Adrenal gland (tissue), 12 donors: ENCODE data around the gene ANKRD37. TPM values are rescaled to one million over a fixed set of nuclear protein-coding genes. Genes with fewer than 3 reads are reported as not detected.
A peak's percentile ranks its signal among the peaks of the same experiment; 100 is the strongest.

Experiments used
- DNase-seq, 7 donors: peaks; one replicate each; pipeline ENCODE4 v3.0.0-alpha.2; 2019 to 2020
- H3K27ac ChIP-seq, 5 donors: fragments of 200-600 bp; sonication (generic) in 4 of 5; 1 replicate in 3 of 5; 2 replicates in 2 of 5; pipeline versions ENCODE4 v1.5.1 to v1.8.0; 2016 to 2020; ENCODE audit warnings: mild to moderate bottlenecking in 1 of 5
- H3K27me3 ChIP-seq: fragments of 200-600 bp; 2 replicates; pipeline ENCODE4 v1.8.0; 2021
- H3K36me3 ChIP-seq, 2 donors: fragments of 200-600 bp; replicated peaks in 1 of 2; 1 replicate in 1 of 2; 2 replicates in 1 of 2; pipeline versions ENCODE4 v1.5.1 to v1.8.0; 2018 to 2022
- H3K4me1 ChIP-seq, 2 donors: fragments of 200-600 bp; replicated peaks in 1 of 2; 1 replicate in 1 of 2; 2 replicates in 1 of 2; pipeline versions ENCODE4 v1.5.1 to v1.8.0; 2018 to 2021
- H3K4me3 ChIP-seq, 4 donors: fragments of 200-600 bp; sonication (generic) in 3 of 4; one replicate each; pipeline ENCODE4 v1.5.1; 2016 to 2018
- H3K9me3 ChIP-seq, 3 donors: fragments of 200-600 bp; sonication (generic) in 1 of 3; replicated peaks in 1 of 3; 1 replicate in 2 of 3; 2 replicates in 1 of 3; pipeline versions ENCODE4 v1.5.1 to v1.8.0; 2016 to 2021
- CTCF ChIP-seq, 6 experiments: fragments of 450-650 bp in 4 of 6; fragments of 200-600 bp in 2 of 6; sonication (generic) in 1 of 6; IDR thresholded peaks; 1 replicate in 5 of 6; 2 replicates in 1 of 6; pipeline versions ENCODE4 v1.5.1 to v1.8.0; 2016 to 2021; ENCODE audit warnings: antibody characterized with exemption in 6 of 6, mild to moderate bottlenecking in 2 of 6, moderate library complexity in 1 of 6
- POLR2A ChIP-seq, 2 donors: fragments of 450-650 bp; IDR thresholded peaks; one replicate each; pipeline ENCODE4 v1.6.1; 2017; ENCODE audit warnings: antibody characterized with exemption in 2 of 2, mild to moderate bottlenecking in 2 of 2, moderate library complexity in 1 of 2
- WGBS, 4 donors: extraction: QIAGEN DNeasy Blood & Tissue Kit in 2 of 4; methylation state at CpG; one replicate each; pipeline versions ENCODE4 v1.1.5 to v1.1.7; 2013 to 2017; 5-methylcytosine and 5-hydroxymethylcytosine counted together
- intact Hi-C, 2 donors: fragments of 100-400 bp; cut with DNase I; formaldehyde crosslinking; loops; one replicate each; pipeline versions ENCODE4 v1.14.1 to v1.15.0; 2022 to 2023
- polyA plus RNA-seq, 3 donors: library from polyadenylated mRNA; stranded (reverse); fragments of 200-250 nt in 2 of 3; fragments of 350-450 nt in 1 of 3; fragmentation: Illumina TruSeq in 1 of 3; extraction: RNeasy Lipid Tissue Mini Kit (QIAGEN cat#74804) in 1 of 3; gene quantifications; one replicate each; pipeline ENCODE4 v1.2.3, GENCODE V29; 2013 to 2014
- total RNA-seq, 9 donors: library from RNA; depleted of rRNA in 4 of 9; stranded (reverse); fragments of >200 nt in 4 of 9; fragments of 120-200 nt in 1 of 9; fragmentation: NEBNext Ultra II Directional in 1 of 9; extraction: Animal tissue kit (Norgen Biotek cat#: 25700) in 1 of 9; gene quantifications; one replicate each; pipeline versions ENCODE4 v1.1.0 to v1.2.4, GENCODE V29; 2013 to 2023
- donor health status: healthy with polysubstance abuse.
- donor health status: Bipolar disorder and iron deficiency.
- donor health status: DM: yes; HTN: yes; CAD: no.
- donor health status: DM: no; HTN: no; CAD: no.
- donor health status: DM: no; HTN: no; CAD: no.
- donor health status: DM: yes; HTN: yes; CAD: no.

The ANKRD37 gene
- total and polyA plus RNA-seq, 12 donors = 1.9 to 13.0 (median 6.7) TPM

DNA sequence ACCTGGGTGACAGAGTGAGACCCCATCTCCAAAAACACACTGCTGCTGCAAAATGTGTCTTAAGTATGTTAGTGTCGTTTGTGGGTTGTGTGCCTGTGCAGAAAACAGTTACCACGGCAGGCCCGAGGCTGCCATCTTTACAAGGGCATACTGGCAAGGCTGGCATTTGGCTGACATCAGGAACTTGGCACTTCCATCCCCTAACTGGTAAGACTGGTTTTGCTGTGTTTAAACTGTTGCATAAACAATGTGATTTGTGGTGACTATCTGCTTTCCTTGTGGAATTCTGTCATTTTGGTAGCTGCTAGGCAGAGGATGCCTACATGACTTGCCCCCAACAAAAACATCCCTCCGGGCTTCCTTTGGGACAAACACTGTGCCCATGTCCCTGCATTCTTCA, 13.2 kb upstream of the ANKRD37 start:
- TF ChIP-seq CTCF (IDR thresholded peaks at IDR 0.05) = no peak
- no peak for TF ChIP-seq POLR2A (IDR thresholded peaks at IDR 0.05)
- H3K36me3 ChIP-seq = no peaks in the 10 kb centered on the region
- H3K27me3 ChIP-seq = no peaks in the 10 kb centered on the region
- WGBS, 4 donors = 68 to 96% (median 91%) methylated on average over 4 of the region's 4 CpGs
- no peak overlapping the region for H3K4me3 ChIP-seq
- H3K9me3 ChIP-seq = no peaks in the 10 kb centered on the region
- H3K27ac ChIP-seq = no peak overlapping the region
- H3K4me1 ChIP-seq = no peaks in the 10 kb centered on the region
- DNase-seq = no peak
- intact Hi-C loops = no loop called here

- H3K36me3 ChIP-seq = no peaks in the 10 kb centered on the region
- intact Hi-C loops = no loop called here
- H3K4me3 ChIP-seq = no peak overlapping the region
- TF ChIP-seq CTCF (IDR thresholded peaks at IDR 0.05) = no peak
- no peak for TF ChIP-seq POLR2A (IDR thresholded peaks at IDR 0.05)
- H3K27me3 ChIP-seq = no peaks in the 10 kb centered on the region
- no peaks in the 10 kb centered on the region for H3K9me3 ChIP-seq
- H3K27ac ChIP-seq = no peak overlapping the region
- WGBS, 4 donors = 86 to 98% (median 95%) methylated on average over 2 of the region's 2 CpGs
- DNase-seq = no peak
- H3K4me1 ChIP-seq = no peaks in the 10 kb centered on the region
Observed at GRCh38 chr4:185384061-185384460, 12.6 kb upstream of the ANKRD37 start.

GRCh38 chr4:185384930-185385331, 11.7 kb upstream of the ANKRD37 start:
- H3K4me1 ChIP-seq = no peaks in the 10 kb centered on the region
- no peaks in the 10 kb centered on the region for H3K27me3 ChIP-seq
- whole genome bisulfite sequencing, 4 donors = 36 to 46% (median 42%) methylated on average over 10 of the region's 10 CpGs
- no peaks in the 10 kb centered on the region for H3K9me3 ChIP-seq
- no peak overlapping the region for H3K4me3 ChIP-seq
- intact Hi-C loops = no loop called here
- TF ChIP-seq CTCF (IDR thresholded peaks at IDR 0.05) (no peak), POLR2A (IDR thresholded peaks at IDR 0.05) (no peak)
- no peak for DNase-seq
- H3K36me3 ChIP-seq = no peaks in the 10 kb centered on the region
- H3K27ac ChIP-seq = peak overlapping the region in 1 of 5 donors; percentile 26

- no peak for DNase-seq
- WGBS, 4 donors = 95 to 97% (median 96%) methylated on average over 10 to 12 of the region's 12 CpGs
- H3K27me3 ChIP-seq = no peaks in the 10 kb centered on the region
- H3K36me3 ChIP-seq = no peaks in the 10 kb centered on the region
- no peak overlapping the region for H3K27ac ChIP-seq
- no peak overlapping the region for H3K4me3 ChIP-seq
- TF ChIP-seq POLR2A (IDR thresholded peaks at IDR 0.05) (no peak), CTCF (IDR thresholded peaks at IDR 0.05) (no peak)
- intact Hi-C loops = no loop called here
- H3K4me1 ChIP-seq = no peaks in the 10 kb centered on the region
- H3K9me3 ChIP-seq = no peaks in the 10 kb centered on the region
Observed at GRCh38 chr4:185387957-185388356, 8.7 kb upstream of the ANKRD37 start.
